BLaER1 treated with 17β-estradiol and CSF1 and Interleukin-3, amounts not matched to agents 10 nM and 100 nM (cell line): ENCODE data around the gene GZMM.

Experiments
- H3K27ac ChIP-seq, 11 experiments: shearing (Covaris generic); formaldehyde crosslinking; 2 replicates each; pipeline ENCODE4 v1.8.1; 2022
- H3K27me3 ChIP-seq, 11 experiments: shearing (Covaris generic); formaldehyde crosslinking; 2 replicates each; pipeline ENCODE4 v1.8.1; 2022
- H3K36me3 ChIP-seq, 11 experiments: shearing (Covaris generic); formaldehyde crosslinking; 2 replicates each; pipeline ENCODE4 v1.8.1; 2022
- H3K4me1 ChIP-seq, 10 experiments: shearing (Covaris generic); formaldehyde crosslinking; 2 replicates each; pipeline ENCODE4 v1.8.1; 2022
- H3K4me2 ChIP-seq, 11 experiments: shearing (Covaris generic); formaldehyde crosslinking; 2 replicates each; pipeline ENCODE4 v1.8.1; 2022
- H3K4me3 ChIP-seq, 10 experiments: shearing (Covaris generic); formaldehyde crosslinking; 2 replicates each; pipeline ENCODE4 v1.8.1; 2022
- H3K9ac ChIP-seq, 11 experiments: shearing (Covaris generic); formaldehyde crosslinking; 2 replicates each; pipeline ENCODE4 v1.8.1; 2022
- H3K9me3 ChIP-seq, 11 experiments: shearing (Covaris generic); formaldehyde crosslinking; replicated peaks in 1 of 11; 2 replicates each; pipeline ENCODE4 v1.8.1; 2022
- H4K20me1 ChIP-seq, 11 experiments: shearing (Covaris generic); formaldehyde crosslinking; 2 replicates each; pipeline ENCODE4 v1.8.1; 2022
- Cebpa-rat ChIP-seq, 11 experiments: shearing (Covaris generic); IDR thresholded peaks; 2 replicates each; pipeline ENCODE4 v1.8.1; 2022

GZMM gene

DNA sequence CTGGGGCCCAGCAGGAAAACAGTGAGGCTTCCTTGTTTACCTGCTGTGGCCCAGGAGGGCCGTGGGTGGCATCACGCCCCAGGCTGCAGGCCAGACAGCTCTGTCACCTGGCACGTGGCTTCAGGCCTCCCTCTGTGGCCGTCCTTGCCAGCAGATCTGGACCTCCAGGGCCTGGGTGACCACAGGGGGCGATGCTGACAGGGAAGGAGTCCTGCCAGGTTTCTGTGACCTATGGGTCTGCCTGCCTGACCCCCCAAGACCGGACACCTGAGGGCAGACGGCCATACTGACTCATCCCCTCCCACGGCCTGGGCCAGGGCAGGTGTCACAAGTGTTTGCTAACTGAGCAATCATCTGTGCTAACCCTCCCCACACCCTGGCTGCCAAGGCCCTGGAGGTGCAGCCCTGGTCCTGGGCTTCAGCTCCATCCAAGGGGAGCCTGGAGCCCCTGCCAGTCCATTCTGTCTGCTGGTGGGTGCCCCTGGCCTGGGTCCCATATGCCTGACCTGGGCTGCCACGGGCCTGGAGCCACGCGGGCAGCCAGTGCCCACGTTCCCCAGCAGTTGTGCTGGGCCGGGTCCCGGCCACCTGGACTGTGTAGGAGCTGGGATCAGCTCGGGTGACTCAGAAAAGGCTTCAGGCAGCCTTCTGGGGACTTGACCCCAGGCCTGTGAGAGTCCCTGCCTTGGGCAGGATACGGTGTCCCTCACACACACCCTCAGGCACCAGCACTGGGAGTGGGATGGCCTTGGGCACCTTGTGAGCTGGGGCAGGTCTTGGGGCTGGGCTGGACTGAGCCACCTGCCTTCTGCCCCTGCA is 8.6 kb upstream of the GZMM start:
- peaks cover 17 to 50% (median 39%) of the 10 kb centered on the region in 10 experiments for H3K4me1 ChIP-seq
- H3K4me3 ChIP-seq = no peak overlapping the region
- no peak for TF ChIP-seq Cebpa-rat (IDR thresholded peaks at IDR 0.05)
- H3K27ac ChIP-seq = 0 out of 22 replicates have a peak overlapping the region, but pooled peaks of 1 of the 11 experiments have one; percentile 14
- peak overlapping the region in 8 of 11 experiments; percentile 4 to 54 (median 43); a peak in 10 of 22 replicates for H3K9ac ChIP-seq
- H3K27me3 ChIP-seq = no peaks in the 10 kb centered on the region
- peaks cover 59 to 79% (median 72%) of the 10 kb centered on the region in 11 experiments for H4K20me1 ChIP-seq
- H3K36me3 ChIP-seq = peaks cover 42 to 59% (median 49%) of the 10 kb centered on the region in 11 experiments
- no peak overlapping the region for H3K4me2 ChIP-seq
- H3K9me3 ChIP-seq = no peaks in the 10 kb centered on the region

DNA sequence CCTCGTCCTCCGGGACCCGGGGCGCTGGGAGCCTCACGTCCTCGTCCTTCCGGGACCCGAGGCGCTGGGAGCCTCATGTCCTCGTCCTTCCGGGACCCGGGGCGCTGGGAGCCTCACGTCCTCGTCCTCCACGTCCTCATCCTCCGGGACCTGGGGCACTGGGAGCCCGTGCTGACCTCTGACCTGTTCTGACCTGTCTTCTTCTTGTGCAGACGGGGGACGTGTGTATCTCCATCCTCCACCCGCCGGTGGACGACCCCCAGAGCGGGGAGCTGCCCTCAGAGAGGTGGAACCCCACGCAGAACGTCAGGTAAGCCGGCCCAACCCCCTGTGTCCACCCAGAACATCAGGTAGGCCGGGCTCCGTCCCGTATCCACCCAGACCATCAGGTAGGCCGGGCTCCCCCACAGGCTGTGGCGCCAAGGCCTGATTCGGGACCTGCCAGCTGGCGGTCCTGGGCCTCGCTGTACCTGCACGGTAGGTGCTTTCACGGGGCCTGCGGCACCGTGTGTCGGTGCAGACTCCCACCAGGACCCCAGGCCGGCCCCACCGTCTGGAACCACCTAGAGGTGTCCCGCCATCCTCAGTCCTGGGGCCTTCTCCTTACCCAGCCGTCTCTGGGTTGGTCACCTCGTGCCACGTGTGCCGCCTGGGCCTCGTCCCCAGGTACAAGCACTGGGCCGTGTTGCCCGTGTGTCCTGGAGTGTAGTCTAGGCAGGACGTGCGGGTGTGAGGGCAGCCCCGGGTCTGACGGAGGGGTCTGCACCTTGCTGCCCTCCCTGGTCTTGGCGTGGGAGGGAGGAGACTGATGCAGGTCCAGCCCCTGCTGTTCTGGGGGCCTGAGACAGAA is 7.6 kb upstream of the GZMM start:
- Histone ChIP-seq H3K27me3 (no peaks in the 10 kb centered on the region), H3K27ac (0 out of 22 replicates have a peak overlapping the region, but pooled peaks of 1 of the 11 experiments have one; percentile 14), H3K4me1 (peaks cover 11 to 43% (median 33%) of the 10 kb centered on the region in 10 experiments), H3K36me3 (peaks cover 46 to 67% (median 55%) of the 10 kb centered on the region in 11 experiments), H3K4me3 (no peak overlapping the region), H3K9ac (0 out of 22 replicates have a peak overlapping the region, but pooled peaks of 1 of the 11 experiments have one; percentile 42), H3K9me3 (no peaks in the 10 kb centered on the region), H3K4me2 (no peak overlapping the region), H4K20me1 (peaks cover 59 to 87% (median 73%) of the 10 kb centered on the region in 11 experiments)
- no peak for TF ChIP-seq Cebpa-rat (IDR thresholded peaks at IDR 0.05)

DNA sequence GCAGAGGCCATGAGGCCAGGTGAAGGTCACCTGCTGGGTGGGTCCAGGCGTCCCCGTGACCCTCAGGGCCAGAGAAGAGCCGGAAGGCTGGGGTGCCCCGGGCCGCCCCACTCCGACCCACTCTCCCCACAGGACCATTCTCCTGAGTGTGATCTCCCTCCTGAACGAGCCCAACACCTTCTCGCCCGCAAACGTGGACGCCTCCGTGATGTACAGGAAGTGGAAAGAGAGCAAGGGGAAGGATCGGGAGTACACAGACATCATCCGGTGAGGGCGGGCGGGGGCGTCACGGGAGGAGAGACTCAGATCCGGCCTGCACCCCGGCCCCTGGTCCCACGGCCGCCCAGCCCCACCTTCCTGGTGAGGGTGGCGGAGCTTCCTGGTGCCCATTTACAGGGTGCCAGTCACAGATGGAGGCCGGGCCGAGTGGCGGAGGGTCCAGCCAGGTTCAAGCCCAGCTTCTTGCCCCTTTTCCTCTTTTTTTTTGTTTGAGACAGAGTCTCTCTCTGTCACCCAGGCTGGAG is 6.9 kb upstream of the GZMM start:
- Histone ChIP-seq H3K9ac (no peak overlapping the region), H3K27me3 (no peaks in the 10 kb centered on the region), H4K20me1 (peaks cover 64 to 91% (median 79%) of the 10 kb centered on the region in 11 experiments), H3K4me3 (no peak overlapping the region), H3K9me3 (no peaks in the 10 kb centered on the region), H3K27ac (no peak overlapping the region), H3K4me2 (no peak overlapping the region), H3K36me3 (peaks cover 53 to 74% (median 62%) of the 10 kb centered on the region in 11 experiments), H3K4me1 (peaks cover 11 to 47% (median 33%) of the 10 kb centered on the region in 10 experiments)
- TF ChIP-seq Cebpa-rat (IDR thresholded peaks at IDR 0.05) = no peak

- Histone ChIP-seq H3K9ac (peak overlapping the region in 7 of 11 experiments; percentile 31 to 55 (median 49); a peak in 12 of 22 replicates), H4K20me1 (peaks cover 55 to 87% (median 72%) of the 10 kb centered on the region in 11 experiments), H3K9me3 (no peaks in the 10 kb centered on the region), H3K4me1 (peaks cover 4 to 45% (median 29%) of the 10 kb centered on the region in 10 experiments), H3K27ac (peak overlapping the region in 3 of 11 experiments; percentile 7 to 28 (median 25); a peak in 4 of 22 replicates), H3K27me3 (no peaks in the 10 kb centered on the region), H3K4me3 (no peak overlapping the region), H3K36me3 (peaks cover 61 to 86% (median 75%) of the 10 kb centered on the region in 11 experiments), H3K4me2 (peak overlapping the region in 8 of 11 experiments; percentile 37 to 82 (median 68); a peak in 16 of 22 replicates)
- no peak for TF ChIP-seq Cebpa-rat (IDR thresholded peaks at IDR 0.05)
Measured at GRCh38 chr19:538641-539428, 5.0 kb upstream of the GZMM start.

- Histone ChIP-seq H4K20me1 (peaks cover 49 to 86% (median 65%) of the 10 kb centered on the region in 11 experiments), H3K36me3 (peaks cover 61 to 83% (median 75%) of the 10 kb centered on the region in 11 experiments), H3K4me3 (no peak overlapping the region), H3K4me1 (peaks cover 0 to 43% (median 28%) of the 10 kb centered on the region in 10 experiments; a peak in 16 of 20 replicates), H3K4me2 (peak overlapping the region in 5 of 11 experiments; percentile 61 to 82 (median 79); a peak in 8 of 22 replicates), H3K27me3 (no peaks in the 10 kb centered on the region), H3K9me3 (no peaks in the 10 kb centered on the region), H3K27ac (peak overlapping the region in 3 of 11 experiments; percentile 7 to 28 (median 25); a peak in 3 of 22 replicates), H3K9ac (peak overlapping the region in 4 of 11 experiments; percentile 49 to 55 (median 54); a peak in 8 of 22 replicates)
- no peak for TF ChIP-seq Cebpa-rat (IDR thresholded peaks at IDR 0.05)
Measured at GRCh38 chr19:539429-540030, 4.3 kb upstream of the GZMM start.

DNA sequence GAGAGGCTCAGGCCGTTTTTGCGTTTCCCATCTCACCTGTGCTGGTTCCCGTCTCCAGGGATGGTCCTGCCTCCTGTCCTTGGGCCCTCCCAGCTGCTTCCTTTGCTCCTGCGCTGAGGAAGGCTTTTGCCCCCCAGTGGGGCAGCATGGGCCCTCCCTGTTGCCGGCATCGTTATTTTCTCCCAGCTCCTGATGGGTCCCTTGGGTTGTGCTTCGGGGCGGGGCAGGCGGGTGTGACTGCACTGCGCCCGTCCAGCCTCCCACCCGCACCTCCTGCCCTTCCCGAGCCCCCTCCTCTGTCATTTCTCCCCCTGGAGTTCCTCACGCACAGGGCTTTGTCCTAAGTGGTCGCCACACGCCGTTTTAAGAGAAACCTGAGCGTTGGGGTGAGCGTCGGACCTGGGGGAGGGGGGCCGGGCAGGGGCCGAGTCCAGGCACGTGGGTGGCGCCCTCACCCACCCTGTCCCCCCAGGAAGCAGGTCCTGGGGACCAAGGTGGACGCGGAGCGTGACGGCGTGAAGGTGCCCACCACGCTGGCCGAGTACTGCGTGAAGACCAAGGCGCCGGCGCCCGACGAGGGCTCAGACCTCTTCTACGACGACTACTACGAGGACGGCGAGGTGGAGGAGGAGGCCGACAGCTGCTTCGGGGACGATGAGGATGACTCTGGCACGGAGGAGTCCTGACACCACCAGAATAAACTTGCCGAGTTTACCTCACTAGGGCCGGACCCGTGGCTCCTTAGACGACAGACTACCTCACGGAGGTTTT is 2.8 kb upstream of the GZMM start:
- Histone ChIP-seq H3K4me2 (no peak overlapping the region), H3K36me3 (peaks cover 49 to 71% (median 63%) of the 10 kb centered on the region in 11 experiments)
- no peak for TF ChIP-seq Cebpa-rat (IDR thresholded peaks at IDR 0.05)

GRCh38 chr19:541699-542098 is 2.2 kb upstream of the GZMM start:
- Histone ChIP-seq H3K36me3 (peaks cover 42 to 65% (median 56%) of the 10 kb centered on the region in 11 experiments), H3K9ac (no peak overlapping the region), H4K20me1 (peaks cover 27 to 64% (median 43%) of the 10 kb centered on the region in 11 experiments; a peak in 21 of 22 replicates), H3K4me2 (0 out of 22 replicates have a peak overlapping the region, but pooled peaks of 1 of the 11 experiments have one; percentile 0), H3K27me3 (no peaks in the 10 kb centered on the region), H3K4me3 (no peak overlapping the region), H3K9me3 (no peaks in the 10 kb centered on the region), H3K4me1 (peaks cover 0 to 36% (median 27%) of the 10 kb centered on the region in 10 experiments; a peak in 16 of 20 replicates), H3K27ac (0 out of 22 replicates have a peak overlapping the region, but pooled peaks of 1 of the 11 experiments have one; percentile 9)
- TF ChIP-seq Cebpa-rat (IDR thresholded peaks at IDR 0.05) = no peak

More for the DNA sequence above, 2.8 kb upstream of the GZMM start:
- no peaks in the 10 kb centered on the region for H3K27me3 ChIP-seq
- 0 out of 22 replicates have a peak overlapping the region, but pooled peaks of 1 of the 11 experiments have one; percentile 9 for H3K27ac ChIP-seq
- H3K4me1 ChIP-seq = peaks cover 0 to 36% (median 27%) of the 10 kb centered on the region in 10 experiments; a peak in 16 of 20 replicates
- no peak overlapping the region for H3K4me3 ChIP-seq
- H4K20me1 ChIP-seq = peaks cover 33 to 70% (median 49%) of the 10 kb centered on the region in 11 experiments; a peak in 21 of 22 replicates
- H3K9ac ChIP-seq = no peak overlapping the region
- no peaks in the 10 kb centered on the region for H3K9me3 ChIP-seq
